Measurements from ENCODE around the gene MINK1. TPM values are rescaled to one million over a fixed set of nuclear protein-coding genes. Genes with fewer than 3 reads are reported as not detected.

The MINK1 gene
- total RNA-seq, 4 donors from 2014 or later, result 29.3 to 48.6 (median 46.4) TPM

DNA sequence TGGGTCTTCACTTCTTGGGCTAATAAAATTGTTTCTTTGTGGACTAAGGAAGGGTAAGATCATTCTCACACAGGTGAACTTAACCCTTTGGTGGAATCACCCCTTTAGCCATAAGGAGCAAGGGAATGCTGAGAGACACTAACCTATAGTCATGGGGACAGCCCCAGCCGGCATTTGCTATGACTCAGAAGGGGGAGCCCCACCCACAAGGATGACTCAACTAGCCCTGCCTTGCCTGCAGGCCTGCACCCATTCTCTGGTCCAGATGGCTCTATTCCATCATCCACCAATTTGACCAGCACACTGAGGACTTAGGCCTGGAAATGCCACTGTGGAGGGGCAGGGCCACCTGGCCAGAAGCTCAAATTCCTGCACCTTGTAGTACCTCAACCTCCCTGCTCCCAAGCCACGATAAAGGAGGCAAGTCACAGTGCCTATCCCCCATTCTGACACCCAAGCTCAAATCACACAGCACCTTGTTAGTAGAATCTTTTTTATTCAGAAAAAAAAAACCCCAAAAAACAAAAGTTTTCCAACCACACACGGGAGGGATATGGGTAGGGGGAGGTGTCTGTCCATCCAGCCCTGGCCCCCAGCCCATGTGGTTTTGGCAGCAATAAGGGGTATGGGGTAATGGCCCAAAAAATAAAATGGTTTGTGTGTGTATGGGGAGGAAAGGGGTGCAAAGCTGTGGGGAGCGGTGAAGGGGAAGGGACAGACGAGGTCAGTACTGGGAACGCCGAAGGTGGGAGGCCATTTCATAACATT lies 112.2 kb downstream of the MINK1 start:
- Histone ChIP-seq H3K36me3 (peaks cover 0 to 51% of the 10 kb centered on the region in 2 donors), H3K4me3 (peak overlapping the region in 1 of 2 donors; percentile 100), H3K4me1 (peaks cover 0 to 82% (median 36%) of the 10 kb centered on the region in 3 donors), H3K27ac (peak overlapping the region; percentile 63 to 98 (median 97)), H3K27me3 (no peaks in the 10 kb centered on the region), H3K9me3 (no peaks in the 10 kb centered on the region)
- TF ChIP-seq POLR2AphosphoS5 (IDR thresholded peaks at IDR 0.05), result peak; percentile 80
- no peak for TF ChIP-seq EP300 (IDR thresholded peaks at IDR 0.05)
- 9 to 33% methylated on average over 4 to 5 of the region's 7 CpGs for WGBS, 2 donors (ENCODE audit: low coverage in 1 of 2)
- peak; percentile 37 for ATAC-seq

DNA sequence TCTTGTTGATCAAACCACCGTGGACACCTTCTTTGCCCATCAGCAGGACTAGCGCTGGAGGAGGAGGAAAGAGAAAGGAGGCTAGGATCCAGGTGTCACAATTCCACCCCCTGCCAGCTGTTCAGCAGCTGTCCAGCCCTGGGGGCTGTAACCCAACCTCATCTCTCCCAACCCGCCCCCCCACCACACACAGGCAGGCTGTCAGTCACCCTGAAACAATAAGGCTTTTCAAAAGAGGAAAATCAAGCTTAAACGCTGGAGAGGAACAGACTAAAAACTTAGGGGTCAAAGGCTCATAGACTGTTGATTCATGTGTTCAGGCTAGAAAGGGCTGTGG lies 112.8 kb downstream of the MINK1 start:
- H3K36me3 ChIP-seq, result peaks cover 0 to 51% of the 10 kb centered on the region in 2 donors
- no peak for TF ChIP-seq POLR2AphosphoS5 (IDR thresholded peaks at IDR 0.05)
- TF ChIP-seq EP300 (IDR thresholded peaks at IDR 0.05), result no peak
- TF ChIP-seq, protein P1, sequence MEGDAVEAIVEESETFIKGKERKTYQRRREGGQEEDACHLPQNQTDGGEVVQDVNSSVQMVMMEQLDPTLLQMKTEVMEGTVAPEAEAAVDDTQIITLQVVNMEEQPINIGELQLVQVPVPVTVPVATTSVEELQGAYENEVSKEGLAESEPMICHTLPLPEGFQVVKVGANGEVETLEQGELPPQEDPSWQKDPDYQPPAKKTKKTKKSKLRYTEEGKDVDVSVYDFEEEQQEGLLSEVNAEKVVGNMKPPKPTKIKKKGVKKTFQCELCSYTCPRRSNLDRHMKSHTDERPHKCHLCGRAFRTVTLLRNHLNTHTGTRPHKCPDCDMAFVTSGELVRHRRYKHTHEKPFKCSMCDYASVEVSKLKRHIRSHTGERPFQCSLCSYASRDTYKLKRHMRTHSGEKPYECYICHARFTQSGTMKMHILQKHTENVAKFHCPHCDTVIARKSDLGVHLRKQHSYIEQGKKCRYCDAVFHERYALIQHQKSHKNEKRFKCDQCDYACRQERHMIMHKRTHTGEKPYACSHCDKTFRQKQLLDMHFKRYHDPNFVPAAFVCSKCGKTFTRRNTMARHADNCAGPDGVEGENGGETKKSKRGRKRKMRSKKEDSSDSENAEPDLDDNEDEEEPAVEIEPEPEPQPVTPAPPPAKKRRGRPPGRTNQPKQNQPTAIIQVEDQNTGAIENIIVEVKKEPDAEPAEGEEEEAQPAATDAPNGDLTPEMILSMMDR (IDR thresholded peaks at IDR 0.05), result no peak
- no peak for TF ChIP-seq POLR2A (IDR thresholded peaks at IDR 0.05)
- H3K27ac ChIP-seq, result peak overlapping the region; percentile 10 to 98 (median 97)
- no peaks in the 10 kb centered on the region for H3K27me3 ChIP-seq
- peaks cover 0 to 83% (median 41%) of the 10 kb centered on the region in 3 donors for H3K4me1 ChIP-seq
- 22 to 37% methylated on average over 2 to 4 of the region's 4 CpGs for WGBS, 2 donors (ENCODE audit: low coverage in 1 of 2)
- H3K4me3 ChIP-seq, result peak overlapping the region in 1 of 2 donors; percentile 100
- ATAC-seq, result no peak
- H3K9me3 ChIP-seq, result no peaks in the 10 kb centered on the region

DNA sequence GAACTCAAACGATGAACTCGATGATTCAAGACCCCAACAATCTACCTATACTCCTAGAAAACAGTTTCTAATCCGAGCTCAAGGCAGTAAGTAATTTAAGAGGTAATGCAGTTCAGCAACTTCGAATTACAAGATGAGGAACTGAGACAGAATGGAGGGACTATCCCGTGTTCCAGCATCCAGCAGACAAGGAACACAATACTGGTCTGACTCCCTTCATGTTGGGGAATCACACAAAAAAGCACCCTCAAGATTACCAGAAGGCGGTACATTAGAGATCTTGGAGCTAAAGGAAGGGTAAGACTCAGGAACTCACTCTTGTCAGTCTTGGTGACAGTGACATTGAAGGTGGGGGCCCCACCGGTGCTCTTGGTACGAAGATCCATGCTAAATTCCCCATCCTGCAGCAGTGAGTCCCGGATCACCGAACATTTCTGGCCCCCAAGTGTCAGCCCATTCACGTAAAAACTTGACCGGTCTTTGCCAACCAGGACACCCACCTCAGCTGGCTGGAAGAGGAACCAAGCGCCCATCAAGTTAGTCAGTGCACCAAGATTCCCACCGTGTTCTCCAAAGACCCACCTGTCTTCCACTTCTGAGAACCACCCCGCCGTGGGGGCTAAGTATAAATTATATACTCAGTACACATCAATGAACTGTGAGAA lies 113.3 kb downstream of the MINK1 start:
- H3K27ac ChIP-seq, result peak overlapping the region; percentile 73 to 98 (median 97)
- 23 to 25% methylated on average over 12 to 13 of the region's 16 CpGs for WGBS, 2 donors (ENCODE audit: low coverage in 1 of 2)
- H3K4me1 ChIP-seq, result peaks cover 0 to 83% (median 40%) of the 10 kb centered on the region in 3 donors

DNA sequence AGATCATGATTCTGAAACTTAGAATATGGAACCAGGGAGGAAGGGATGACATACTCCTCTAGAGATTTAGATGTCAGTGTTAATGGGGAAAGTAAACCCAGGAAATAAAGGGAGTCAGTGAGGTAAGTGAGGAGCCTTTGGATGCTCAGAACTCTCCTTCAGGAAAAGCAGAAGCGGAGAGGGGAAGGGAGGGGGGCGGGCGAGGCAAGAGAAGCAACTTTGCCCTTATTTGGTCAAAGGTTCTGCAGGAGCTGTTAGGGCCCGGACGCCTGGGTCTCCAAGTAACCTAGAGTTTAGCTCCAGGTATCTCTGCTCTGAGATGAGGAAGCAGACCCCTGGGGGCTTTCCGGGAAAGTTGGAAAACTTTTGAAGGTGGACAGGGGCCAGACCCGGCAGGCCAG lies 113.9 kb downstream of the MINK1 start:
- no peak for TF ChIP-seq EP300 (IDR thresholded peaks at IDR 0.05)
- H3K36me3 ChIP-seq, result peaks cover 0 to 48% of the 10 kb centered on the region in 2 donors
- peak overlapping the region; percentile 73 to 98 (median 97) for H3K27ac ChIP-seq
- peak overlapping the region; percentile 59 to 100 for H3K4me3 ChIP-seq
- 0% methylated on average over 1 to 5 of the region's 7 CpGs for WGBS, 2 donors (ENCODE audit: low coverage in 1 of 2)
- peaks cover 0 to 83% (median 37%) of the 10 kb centered on the region in 3 donors for H3K4me1 ChIP-seq
- H3K9me3 ChIP-seq, result no peaks in the 10 kb centered on the region
- H3K27me3 ChIP-seq, result no peaks in the 10 kb centered on the region
- ATAC-seq, result no peak

More for the DNA sequence above, 113.3 kb downstream of the MINK1 start:
- Histone ChIP-seq H3K4me3 (peak overlapping the region; percentile 59 to 100), H3K27me3 (no peaks in the 10 kb centered on the region), H3K9me3 (no peaks in the 10 kb centered on the region), H3K36me3 (peaks cover 0 to 51% of the 10 kb centered on the region in 2 donors)
- no peak for ATAC-seq
- TF ChIP-seq, protein P1 (IDR thresholded peaks at IDR 0.05), result no peak
- no peak for TF ChIP-seq EP300 (IDR thresholded peaks at IDR 0.05)
- no peak for TF ChIP-seq POLR2A (IDR thresholded peaks at IDR 0.05)
- no peak for TF ChIP-seq POLR2AphosphoS5 (IDR thresholded peaks at IDR 0.05)

Other genes with a start within 250 kb of the MINK1 start
- 1 to 10 TPM; 2.0 to 5.2 (median 3.7) TPM for gene SMTNL2, start 248.8 kb upstream of the MINK1 start, total RNA-seq
- under 1 TPM in 1 of 4 donors, not detected in 3; 0.12 TPM for gene ALOX15, start 191.7 kb upstream of the MINK1 start, total RNA-seq
- gene PELP1, start 129.2 kb upstream of the MINK1 start, total RNA-seq, result 10 to 100 TPM; 23.7 to 53.4 (median 28.5) TPM
- gene ARRB2, start 122.7 kb upstream of the MINK1 start, total RNA-seq, result 10 to 100 TPM; 18.7 to 33.6 (median 28.5) TPM
- gene MED11, start 101.9 kb upstream of the MINK1 start, total RNA-seq, result 10 to 100 TPM; 21.9 to 28.9 (median 22.7) TPM
- 1 to 10 TPM in 1 of 4 donors, under 1 TPM in 2, not detected in 1; 0.31 to 1.2 (median 0.67) TPM for gene ZMYND15, start 93.5 kb upstream of the MINK1 start, total RNA-seq
- gene CXCL16, start 93.4 kb upstream of the MINK1 start, total RNA-seq, result 10 to 100 TPM in 2 of 4 donors, 1 to 10 TPM in 2; 5.3 to 11.6 (median 8.3) TPM
- not detected for gene TM4SF5, start 61.5 kb upstream of the MINK1 start, total RNA-seq
- gene VMO1, start 47.0 kb upstream of the MINK1 start, total RNA-seq, result 1 to 10 TPM in 2 of 4 donors, not detected in 2; 1.3 to 3.5 TPM
- not detected for gene GLTPD2, start 44.4 kb upstream of the MINK1 start, total RNA-seq
- gene PSMB6, start 37.2 kb upstream of the MINK1 start, total RNA-seq, result 100 to 1,000 TPM; 184 to 242 (median 187) TPM
- gene PLD2, start 26.2 kb upstream of the MINK1 start, total RNA-seq, result 10 to 100 TPM; 10.2 to 21.3 (median 15.7) TPM
- under 1 TPM; 0.30 to 0.81 (median 0.68) TPM for gene C17orf107, start 66.2 kb downstream of the MINK1 start, total RNA-seq
- gene CHRNE, start 69.8 kb downstream of the MINK1 start, total RNA-seq, result under 1 TPM in 2 of 4 donors, not detected in 2; 0.23 to 0.67 TPM
- gene GP1BA, start 98.9 kb downstream of the MINK1 start, total RNA-seq, result under 1 TPM in 1 of 4 donors, not detected in 3; 0.19 TPM
- 10 to 100 TPM; 28.7 to 58.9 (median 46.8) TPM for gene SLC25A11, start 106.7 kb downstream of the MINK1 start, total RNA-seq
- gene RNF167, start 106.9 kb downstream of the MINK1 start, total RNA-seq, result 10 to 100 TPM; 67.3 to 98.8 (median 85.9) TPM
- gene PFN1, start 115.2 kb downstream of the MINK1 start, total RNA-seq, result 1,000 to 10,000 TPM in 2 of 4 donors, 100 to 1,000 TPM in 2; 920 to 1,441 (median 1,060) TPM
- 10 to 100 TPM in 2 of 4 donors, 1 to 10 TPM in 2; 1.5 to 16.2 (median 7.6) TPM for gene ENO3, start 117.8 kb downstream of the MINK1 start, total RNA-seq
- 10 to 100 TPM; 35.1 to 77.5 (median 55.2) TPM for gene SPAG7, start 134.5 kb downstream of the MINK1 start, total RNA-seq
- 10 to 100 TPM; 16.7 to 50.0 (median 26.1) TPM for gene CAMTA2, start 154.3 kb downstream of the MINK1 start, total RNA-seq
- 1 to 10 TPM in 2 of 4 donors, under 1 TPM in 1, not detected in 1; 0.93 to 4.4 (median 3.8) TPM for gene INCA1, start 164.2 kb downstream of the MINK1 start, total RNA-seq
- gene KIF1C, start 164.6 kb downstream of the MINK1 start, total RNA-seq, result 100 to 1,000 TPM; 147 to 302 (median 180) TPM
- gene SLC52A1, start 202.1 kb downstream of the MINK1 start, total RNA-seq, result not detected
- 1 to 10 TPM; 5.8 to 8.1 (median 6.6) TPM for gene ZFP3, start 245.1 kb downstream of the MINK1 start, total RNA-seq

Data from gastroesophageal sphincter (tissue), 4 donors.